Activated CD8-positive, alpha-beta memory T cell treated with anti-CD3 and anti-CD28 coated beads, Interleukin-2, amount 50 U/mL, for 24 hours (primary cell): Measurements from ENCODE around the gene CD109.
"Not testable (repeated sequence)": the region's sequence is repeated elsewhere in the genome, so short reads cannot be mapped to it uniquely, and the experiment has no call there.

Experiments used
- DNase-seq: peaks from one replicate; pipeline ENCODE4 v3.0.0-alpha.2; 2020; ENCODE audit errors: extremely low read depth

The CD109 gene

GRCh38 chr6:73790574-73790973, 94.6 kb downstream of the CD109 start:
- DNase-seq, result no peak

- DNase-seq, result no peak
Measured at GRCh38 chr6:73791336-73791735, 95.3 kb downstream of the CD109 start.

- no peak for DNase-seq
Measured at GRCh38 chr6:73792738-73793137, 96.7 kb downstream of the CD109 start.

GRCh38 chr6:73796881-73797280, 100.9 kb downstream of the CD109 start:
- no peak for DNase-seq

- no peak for DNase-seq
Measured at GRCh38 chr6:73797861-73798260, 101.9 kb downstream of the CD109 start.

GRCh38 chr6:73798592-73798991, 102.6 kb downstream of the CD109 start:
- DNase-seq, result no peak

GRCh38 chr6:73800997-73801396, 105.0 kb downstream of the CD109 start:
- no peak for DNase-seq

- DNase-seq, result no peak
Measured at GRCh38 chr6:73801652-73802268, 105.8 kb downstream of the CD109 start.

- no peak for DNase-seq
Measured at GRCh38 chr6:73802366-73802765, 106.4 kb downstream of the CD109 start.

GRCh38 chr6:73803562-73804241, 107.7 kb downstream of the CD109 start:
- no peak for DNase-seq

GRCh38 chr6:73805221-73805620, 109.2 kb downstream of the CD109 start:
- DNase-seq, result not testable (repeated sequence)

- DNase-seq, result not testable (repeated sequence)
Measured at GRCh38 chr6:73805982-73806381, 110.0 kb downstream of the CD109 start.

GRCh38 chr6:73811706-73812105, 115.7 kb downstream of the CD109 start:
- no peak for DNase-seq

GRCh38 chr6:73817253-73817652, 121.2 kb downstream of the CD109 start:
- DNase-seq, result no peak

GRCh38 chr6:73823046-73823735, 127.2 kb downstream of the CD109 start:
- no peak for DNase-seq

- no peak for DNase-seq
Measured at GRCh38 chr6:73823832-73824231, 127.8 kb downstream of the CD109 start.

- DNase-seq, result no peak
Measured at GRCh38 chr6:73826571-73826970, 130.6 kb downstream of the CD109 start.

GRCh38 chr6:73830119-73830518, 134.1 kb downstream of the CD109 start:
- no peak for DNase-seq

- DNase-seq, result no peak
Measured at GRCh38 chr6:73832313-73832712, 136.3 kb downstream of the CD109 start.

- DNase-seq, result not testable (repeated sequence)
Measured at GRCh38 chr6:73844696-73845095, 148.7 kb downstream of the CD109 start.

GRCh38 chr6:73851048-73851447, 155.0 kb downstream of the CD109 start:
- DNase-seq, result not testable (repeated sequence)

GRCh38 chr6:73854998-73855718, 159.2 kb downstream of the CD109 start:
- DNase-seq, result no peak
